GM19239 (cell line): Measurements from ENCODE around the gene EYA3.
A peak's percentile ranks its signal among the peaks of the same experiment; 100 is the strongest.

Source experiments
- DNase-seq: peaks from one replicate; pipeline ENCODE4 v3.0.0; 2011; ENCODE audit warnings: low spot score; ENCODE audit not compliant: insufficient read length
- FAIRE-seq: peaks from 2 replicates; lab custom pipeline; 2011; peaks lifted over from hg19 to GRCh38; lab: Jason Lieb, UNC

EYA3 gene

DNA sequence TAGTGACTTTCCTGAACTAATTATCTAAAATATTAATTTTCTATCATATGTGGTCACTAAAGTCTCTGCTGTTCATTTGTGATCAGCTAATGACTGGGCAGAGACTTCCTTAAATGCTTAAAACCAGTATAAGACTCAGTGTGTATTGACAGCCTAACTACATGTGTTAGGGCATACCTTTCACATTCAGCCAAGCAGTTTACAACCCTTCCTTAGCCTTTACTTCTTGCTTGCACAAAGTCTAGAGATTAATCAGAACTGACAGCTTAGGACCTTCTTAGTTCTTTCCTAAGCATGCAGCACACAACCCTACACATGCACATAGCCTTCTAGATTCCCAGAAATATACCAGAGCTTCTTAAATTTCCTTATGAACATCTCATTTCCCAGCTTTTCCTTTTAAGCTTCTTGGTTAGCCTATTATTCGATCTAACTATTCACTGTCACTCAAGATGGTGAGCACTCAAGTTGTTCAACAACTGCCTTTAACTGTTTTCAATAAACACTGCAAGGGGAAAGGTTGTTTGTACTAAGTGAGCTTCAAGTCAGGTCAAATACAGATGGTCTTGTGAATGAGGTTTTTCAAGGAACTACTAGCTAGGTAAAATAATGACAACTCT, 13.4 kb downstream of the EYA3 start:
- DNase-seq, result no peak
- no peak for FAIRE-seq

DNA sequence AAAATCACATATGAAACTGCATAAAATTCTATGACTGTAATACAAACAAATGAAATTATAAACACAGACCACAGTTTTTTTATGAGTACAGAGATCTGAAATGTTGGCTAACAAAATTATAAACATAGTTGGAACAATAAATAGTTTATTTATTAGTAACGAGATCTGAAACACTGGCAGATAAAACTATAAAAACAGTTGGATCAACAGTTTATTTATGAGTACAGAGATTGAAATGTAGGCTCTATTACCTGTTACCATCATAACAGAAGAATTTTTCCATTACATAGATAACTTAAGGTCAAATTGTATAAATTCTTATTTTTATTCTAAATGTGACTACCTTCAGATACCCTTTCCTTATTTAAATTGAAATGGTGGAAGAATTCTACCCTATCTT, 14.5 kb downstream of the EYA3 start:
- FAIRE-seq (no peak), DNase-seq (no peak)

DNA sequence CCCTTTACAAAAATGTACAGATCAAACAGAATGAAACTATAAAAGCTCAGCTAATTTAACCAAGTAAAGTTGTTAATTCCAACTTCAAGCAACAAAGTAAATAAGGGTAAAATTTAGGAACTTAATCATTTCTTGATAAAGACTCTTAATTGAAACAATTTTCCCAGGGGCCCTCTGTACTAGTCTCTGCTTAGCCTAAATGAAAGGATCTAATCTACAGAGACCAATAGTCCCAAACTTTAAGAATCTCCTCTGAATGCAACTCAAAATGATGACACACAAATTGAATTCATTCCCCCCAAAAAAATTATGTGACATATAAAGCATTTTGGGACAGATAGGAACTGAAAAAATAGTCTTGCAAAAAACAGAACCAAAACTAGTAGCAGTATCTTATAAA, 16.6 kb downstream of the EYA3 start:
- DNase-seq (no peak), FAIRE-seq (peak; percentile 65)

DNA sequence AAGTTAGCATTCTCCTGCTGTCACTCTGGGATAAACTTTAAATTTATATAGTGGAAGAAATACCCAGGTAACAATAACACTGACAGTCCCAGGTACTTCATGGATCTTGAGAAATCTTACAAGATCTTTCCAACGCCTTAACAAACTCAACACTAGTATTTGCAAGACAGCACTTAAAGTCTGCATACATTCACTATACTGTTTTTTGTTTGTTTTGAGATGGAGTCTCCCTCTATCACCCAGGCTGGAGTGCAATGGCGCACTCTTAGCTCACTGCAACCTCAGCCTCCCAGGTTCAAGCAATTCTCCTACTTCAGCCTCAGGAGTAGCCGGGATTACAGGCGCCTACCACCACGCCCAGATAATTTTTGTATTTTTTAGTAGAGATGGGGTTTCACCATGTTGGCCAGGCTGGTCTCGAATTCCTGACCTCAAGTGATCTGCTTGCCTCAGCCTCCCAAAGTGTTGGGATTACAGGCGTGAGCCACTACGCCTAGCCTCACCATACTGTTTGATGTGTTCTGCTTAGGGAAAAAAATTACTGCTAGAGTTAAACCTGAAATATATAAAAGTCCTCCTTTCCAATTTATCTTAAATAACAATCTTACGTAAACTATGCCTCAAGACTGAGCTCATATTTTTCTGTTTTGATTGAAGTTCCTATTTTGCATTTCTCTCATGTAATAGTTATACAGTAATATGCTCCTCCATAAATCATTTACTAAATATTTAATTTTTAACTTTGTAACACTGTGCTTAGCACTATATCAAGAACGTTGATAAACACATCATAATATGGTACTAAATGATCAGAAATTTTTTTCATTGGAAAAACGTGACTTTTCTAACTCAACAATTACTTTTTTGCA, 17.5 kb downstream of the EYA3 start:
- FAIRE-seq (peak; percentile 49), DNase-seq (no peak)

DNA sequence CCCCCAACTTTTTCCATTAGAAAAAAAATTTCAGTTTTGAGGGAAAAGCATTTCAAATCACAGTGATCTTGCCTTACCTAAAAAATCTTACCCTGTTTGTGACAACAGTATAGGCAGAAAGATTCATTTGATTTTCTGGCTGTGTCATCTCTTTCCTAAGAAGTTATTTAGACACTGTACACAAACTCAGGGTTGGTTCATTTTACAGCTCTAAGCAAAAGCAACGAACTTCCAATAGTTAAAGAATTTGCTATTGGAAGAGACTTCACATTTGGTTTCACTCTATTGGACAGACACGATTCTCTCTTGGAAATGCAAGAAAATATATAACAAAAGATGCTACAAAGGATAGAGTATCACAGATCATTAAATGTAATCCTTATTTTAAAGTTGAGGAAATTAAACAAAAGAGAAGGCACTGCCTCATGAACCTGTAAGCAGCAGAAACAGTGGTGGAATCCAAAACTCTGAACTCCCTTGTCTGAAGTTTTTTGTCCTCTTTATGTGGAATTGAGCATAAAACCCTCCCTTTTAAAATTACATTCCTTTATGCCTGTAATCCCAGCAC, 20.8 kb downstream of the EYA3 start:
- FAIRE-seq (peak; percentile 55), DNase-seq (no peak)

DNA sequence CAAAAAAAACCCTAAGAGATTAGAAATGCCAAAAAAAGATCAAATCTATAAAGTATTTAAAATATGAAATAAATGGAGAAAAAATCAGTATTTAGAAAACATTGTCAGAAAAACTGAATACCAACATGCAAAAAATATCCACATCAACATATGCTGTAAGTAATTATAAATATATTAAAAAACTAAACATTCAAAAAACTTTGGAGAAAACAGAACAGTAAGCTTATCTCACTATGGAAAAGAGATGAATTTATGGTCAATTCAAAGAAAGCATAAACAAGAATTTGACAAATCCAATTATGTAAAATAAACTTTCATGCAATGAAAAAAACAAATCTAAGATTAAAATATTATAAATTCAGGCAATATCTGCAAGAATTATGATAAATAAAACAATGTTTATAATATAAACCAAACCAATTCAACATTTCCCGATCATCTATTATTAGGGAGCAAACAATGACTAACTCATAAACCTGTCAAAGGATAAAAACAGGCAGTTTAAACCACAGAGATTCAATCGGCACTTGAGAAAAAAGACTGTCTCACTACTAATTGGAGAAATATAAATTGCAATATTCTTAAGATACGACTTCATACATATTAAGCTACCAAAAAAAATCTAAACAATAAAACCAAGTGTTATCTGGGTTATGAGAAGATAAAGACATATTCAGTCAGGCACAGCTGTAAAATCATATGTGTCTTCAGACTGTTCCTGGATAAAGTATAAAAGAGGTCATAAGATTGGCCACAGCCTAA, 21.8 kb downstream of the EYA3 start:
- FAIRE-seq (no peak), DNase-seq (no peak)

DNA sequence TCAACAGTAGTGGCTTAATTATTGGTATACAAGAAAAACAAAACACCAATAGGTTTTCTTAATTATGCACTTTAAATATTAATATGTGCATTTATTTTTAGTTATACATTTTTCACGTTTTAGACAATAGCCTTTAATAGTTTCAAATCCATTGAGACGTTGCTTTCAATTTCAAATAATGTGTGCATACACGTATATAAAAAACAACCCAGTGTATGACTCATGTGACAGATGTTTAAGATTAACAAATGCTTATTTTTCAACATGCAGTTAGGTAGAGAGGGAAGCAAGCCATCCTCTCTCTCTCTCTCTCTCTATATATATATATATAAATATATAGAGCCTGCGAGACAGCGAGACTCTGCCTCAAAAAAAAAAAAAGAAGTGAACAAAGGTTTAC, 24.3 kb downstream of the EYA3 start:
- FAIRE-seq (no peak), DNase-seq (no peak)

DNA sequence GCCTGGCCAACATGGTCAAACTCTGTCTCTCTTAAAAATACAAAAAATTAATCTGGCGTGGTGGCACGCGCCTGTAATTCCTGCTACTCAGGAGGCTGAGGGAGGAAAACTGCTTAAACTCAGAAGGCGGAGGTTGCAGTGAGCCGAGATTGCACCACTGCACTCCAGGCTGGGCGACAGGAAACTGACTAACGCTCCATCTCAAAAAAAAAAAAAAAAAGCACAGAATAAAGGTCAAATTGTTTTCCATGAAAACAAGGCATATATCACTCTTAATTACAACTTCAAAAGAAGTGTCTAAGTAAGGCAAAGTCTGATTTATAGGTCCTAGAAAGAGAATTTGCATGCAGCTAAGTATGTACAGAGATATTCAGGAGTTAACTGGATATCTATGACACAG, 25.6 kb downstream of the EYA3 start:
- no peak for DNase-seq
- FAIRE-seq, result peak; percentile 48

DNA sequence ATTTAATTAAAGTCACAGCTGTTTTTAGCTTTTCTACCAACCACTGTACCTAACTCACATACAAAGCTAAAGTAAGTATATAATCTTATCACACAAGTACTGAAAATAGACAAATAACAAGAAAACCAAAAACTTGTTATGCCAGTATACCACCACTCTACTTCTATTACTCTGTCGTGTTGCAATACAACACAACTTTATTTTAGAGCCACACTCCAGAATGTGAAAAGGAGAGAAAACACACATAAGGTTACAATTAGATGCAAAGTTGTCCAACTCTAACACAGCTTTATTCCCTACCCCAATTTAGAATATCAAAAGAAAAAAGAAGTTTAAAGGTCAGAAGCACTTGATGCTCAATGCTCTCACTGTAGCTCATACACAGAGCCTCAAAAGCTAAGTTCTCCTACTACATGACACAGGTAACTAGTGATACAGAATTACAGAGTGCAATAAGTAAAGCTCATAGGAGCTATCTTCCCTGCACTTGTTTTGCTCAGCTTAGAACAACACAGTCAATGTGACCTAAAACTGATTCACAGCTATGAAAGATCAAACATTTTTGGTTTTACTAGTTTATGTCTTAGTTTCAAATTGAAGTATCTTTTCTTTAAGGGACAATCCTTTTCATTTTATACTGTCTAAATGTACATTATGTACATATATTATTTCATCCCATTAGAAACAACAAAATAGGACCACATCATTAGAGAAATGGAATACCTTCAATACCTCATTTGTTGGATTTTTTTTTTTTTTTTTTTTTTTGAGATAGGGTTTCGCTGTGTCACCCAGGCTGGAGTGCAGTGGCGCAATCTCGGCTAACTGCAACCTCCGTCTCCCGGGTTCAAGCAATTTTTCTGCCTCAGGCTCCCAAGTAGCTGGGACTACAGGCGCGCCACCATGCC, 29.2 kb downstream of the EYA3 start:
- no peak for DNase-seq
- FAIRE-seq, result peak; percentile 69

DNA sequence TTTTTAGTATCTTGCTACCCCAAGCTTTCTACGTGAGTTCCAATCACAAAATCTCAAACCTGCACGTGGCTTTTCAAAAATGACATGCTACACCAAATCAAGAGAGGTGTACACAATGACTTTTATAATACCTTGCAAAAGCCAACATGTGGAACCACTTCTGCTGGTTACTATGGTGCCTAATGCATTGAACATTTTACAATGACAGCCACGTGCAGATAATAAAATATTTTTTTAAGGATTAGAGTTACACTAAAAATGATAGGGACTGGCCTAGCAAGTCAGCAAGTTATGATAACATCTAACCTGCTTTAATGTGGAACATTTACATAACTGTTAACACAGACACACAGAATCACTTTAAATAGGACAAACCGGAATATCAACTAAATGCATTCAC, 30.2 kb downstream of the EYA3 start:
- DNase-seq (no peak), FAIRE-seq (peak; percentile 73)

DNA sequence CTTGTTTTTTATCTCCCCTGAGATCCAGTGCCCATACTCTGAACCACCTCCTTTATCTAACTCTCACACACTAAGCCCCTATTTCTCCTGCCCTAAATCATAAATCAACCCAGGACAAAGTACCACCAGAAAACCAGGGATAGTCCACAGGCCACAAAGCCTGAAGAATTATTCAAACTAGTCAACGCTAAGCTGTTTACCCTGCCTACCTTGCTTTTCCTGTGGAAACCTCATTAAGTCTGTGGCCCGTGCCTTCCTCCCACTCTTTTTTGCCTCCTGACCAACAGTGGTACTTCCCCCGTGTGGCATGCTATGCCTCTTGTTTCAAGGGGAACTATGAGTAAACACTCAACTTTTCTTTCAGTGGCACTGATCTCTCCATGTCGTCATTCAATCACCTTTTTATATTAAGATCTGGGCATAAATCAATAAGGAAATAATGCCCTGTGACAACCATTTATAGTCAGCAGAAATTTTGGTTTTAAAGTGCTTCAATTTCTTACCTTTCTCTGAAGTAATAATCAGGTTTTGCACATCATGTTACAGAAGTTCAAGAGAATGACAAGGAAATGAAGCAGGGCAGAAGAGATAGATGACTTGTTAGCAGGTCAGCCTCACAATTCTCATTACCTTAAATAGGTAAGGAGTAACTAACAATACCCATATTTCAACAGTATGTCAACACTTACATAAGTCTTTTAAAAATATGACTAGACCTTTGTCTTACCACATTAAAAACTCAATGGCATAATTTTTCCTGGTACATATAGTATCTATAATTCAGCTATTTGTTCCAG, 32.1 kb downstream of the EYA3 start:
- FAIRE-seq, result peak; percentile 86
- no peak for DNase-seq

DNA sequence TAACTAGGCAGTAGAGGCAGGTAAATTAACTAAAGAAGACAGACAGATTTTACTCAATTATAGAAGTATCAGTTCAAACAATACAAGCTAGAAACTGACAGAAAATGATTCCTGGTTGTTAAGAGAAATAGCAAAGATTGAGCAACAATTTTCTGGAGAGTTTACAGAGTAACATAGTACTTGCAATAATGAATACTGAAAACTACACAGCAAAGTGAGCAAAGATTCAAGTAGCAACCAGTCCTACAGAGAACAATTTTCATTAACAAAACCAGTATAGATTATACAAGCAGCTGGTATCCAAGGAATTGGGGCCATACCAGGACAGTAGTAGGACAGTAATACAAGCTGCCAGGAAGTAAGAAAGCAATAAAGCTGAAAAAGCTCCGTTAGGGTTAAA, 37.6 kb downstream of the EYA3 start:
- DNase-seq (no peak), FAIRE-seq (no peak)

DNA sequence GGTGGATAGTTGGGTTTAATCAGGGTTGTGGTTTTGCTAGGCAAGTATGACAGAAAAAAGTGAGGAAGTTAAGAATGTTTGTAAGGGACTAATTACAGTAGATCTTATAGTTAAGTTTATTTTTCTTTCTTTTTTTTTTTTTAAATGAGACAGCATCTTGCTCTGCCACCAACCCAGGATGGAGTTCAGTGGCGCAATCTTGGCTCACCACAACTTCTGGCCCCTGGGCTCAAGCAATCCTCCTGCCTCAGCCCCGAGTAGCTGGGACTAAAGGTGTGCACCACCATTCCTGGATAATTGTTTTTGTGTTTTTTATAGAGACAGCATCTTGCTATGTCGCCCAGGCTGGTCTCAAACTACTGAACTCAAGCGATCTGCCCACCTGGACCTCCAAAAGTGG, 41.7 kb downstream of the EYA3 start:
- FAIRE-seq (no peak), DNase-seq (no peak)

DNA sequence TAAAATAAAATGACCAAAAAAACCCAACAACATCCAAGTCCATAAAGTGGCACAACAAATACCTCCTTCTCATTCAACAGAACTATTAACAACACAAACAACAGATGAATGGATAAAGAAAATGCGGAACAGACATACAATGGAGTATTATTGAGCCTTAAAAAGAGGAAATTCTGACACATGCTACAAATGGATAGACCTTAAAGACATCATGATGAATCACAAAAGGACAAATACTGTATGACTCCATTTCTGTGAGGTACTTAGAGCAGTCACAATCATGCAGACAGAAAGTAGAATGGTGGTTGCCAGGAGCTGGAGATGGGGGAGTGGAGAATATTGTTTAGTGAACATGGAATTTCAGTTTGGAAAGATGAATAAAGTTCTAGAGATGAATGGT, 42.6 kb downstream of the EYA3 start:
- DNase-seq (no peak), FAIRE-seq (no peak)

DNA sequence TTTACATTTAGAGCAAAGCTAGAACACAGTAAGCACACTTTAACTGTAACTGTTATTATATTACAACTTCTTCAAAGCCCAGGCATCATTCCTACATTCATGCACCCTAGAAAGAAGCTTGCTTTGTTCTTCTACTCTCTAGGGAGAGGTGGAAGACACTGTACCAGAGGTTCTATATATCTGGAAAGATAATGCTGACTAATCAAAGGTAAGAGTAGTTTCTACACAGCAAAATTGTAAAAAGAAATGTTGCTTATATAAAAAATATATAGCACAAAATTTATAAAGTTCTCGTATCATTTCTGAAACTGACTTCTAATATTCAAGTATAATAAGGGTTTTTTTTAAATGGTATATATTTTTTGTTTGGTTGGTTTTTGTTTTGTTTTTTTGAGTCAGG, 44.0 kb downstream of the EYA3 start:
- FAIRE-seq, result no peak
- no peak for DNase-seq

DNA sequence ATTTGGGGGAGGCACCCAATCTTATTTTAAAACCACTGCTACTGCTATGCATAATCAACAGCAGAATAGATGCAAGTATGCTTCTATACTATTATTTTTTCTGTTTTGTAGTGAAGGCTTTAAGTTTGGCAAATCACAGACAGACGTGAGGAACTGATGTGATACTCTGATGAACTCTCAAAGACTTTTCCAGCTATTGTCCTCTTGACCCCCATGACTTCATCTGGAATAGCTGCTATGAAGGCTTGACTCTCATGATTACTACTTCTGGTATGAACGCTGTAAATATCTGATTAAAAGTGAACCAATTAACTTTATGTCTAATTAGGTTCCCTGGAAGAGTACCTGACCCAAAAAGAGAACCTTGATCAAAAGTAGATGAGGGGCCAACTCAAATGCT, 49.1 kb downstream of the EYA3 start:
- FAIRE-seq, result no peak
- DNase-seq, result no peak

DNA sequence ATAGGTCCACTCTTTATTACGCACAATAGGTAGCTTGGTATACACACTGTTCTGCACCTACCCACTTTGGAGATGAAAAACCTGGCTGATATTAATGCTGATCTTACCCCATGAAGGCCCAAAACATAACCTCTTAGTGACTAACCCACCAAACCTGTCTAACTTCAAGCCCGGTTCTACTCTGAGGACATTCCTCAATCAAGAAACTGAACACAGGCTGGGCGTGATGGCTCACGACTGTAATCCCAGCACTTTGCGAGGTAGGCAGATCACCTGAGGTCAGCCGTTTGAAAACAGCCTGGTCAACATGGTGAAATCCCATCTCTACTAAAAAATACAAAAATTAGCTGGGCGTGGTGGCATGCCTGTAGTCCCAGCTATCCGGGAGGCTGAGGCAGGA, 50.5 kb downstream of the EYA3 start:
- no peak for DNase-seq
- peak; percentile 66 for FAIRE-seq

DNA sequence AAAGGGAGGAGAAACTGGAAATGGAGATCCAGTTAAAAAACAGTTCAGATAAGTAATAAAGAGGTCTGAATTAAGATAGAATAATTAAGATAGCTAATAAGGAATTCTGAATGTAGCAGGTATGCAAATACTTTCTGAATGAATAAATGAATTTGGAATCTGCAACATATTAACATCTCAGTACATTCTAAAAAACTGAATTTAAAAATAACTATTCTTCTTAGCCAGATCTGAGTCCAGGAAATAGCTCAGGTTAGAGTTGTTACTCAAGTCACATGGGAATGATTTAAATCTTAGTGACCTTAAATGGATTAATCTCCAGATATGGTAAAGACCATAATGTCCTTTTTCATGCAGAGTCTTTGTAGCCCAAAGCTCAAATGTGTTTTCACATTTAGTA, 51.2 kb downstream of the EYA3 start:
- FAIRE-seq (no peak), DNase-seq (no peak)

DNA sequence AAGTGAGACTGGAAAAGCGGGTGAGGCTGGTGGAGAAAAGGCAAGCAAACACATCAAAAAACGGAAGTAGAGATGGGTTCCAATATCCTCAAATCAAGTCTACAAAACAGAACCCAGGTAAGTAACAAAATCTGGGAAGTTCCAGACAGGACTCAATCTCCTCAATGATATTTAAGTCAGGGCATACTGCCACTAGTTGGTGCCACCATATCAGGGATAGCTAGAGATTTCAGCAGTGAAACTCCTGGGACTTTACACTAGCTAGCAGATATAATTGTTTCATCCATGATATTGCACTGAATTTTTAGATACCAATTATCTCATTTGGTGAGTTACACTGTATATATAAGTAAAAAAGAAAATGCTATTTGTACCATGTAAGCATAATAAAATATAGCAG, 52.0 kb downstream of the EYA3 start:
- FAIRE-seq, result peak; percentile 66
- no peak for DNase-seq
